ENCODE measurements around the gene NEK1. TPM values are rescaled to one million over a fixed set of nuclear protein-coding genes. Genes with fewer than 3 reads are reported as not detected.
A peak's percentile ranks its signal among the peaks of the same experiment; 100 is the strongest.

The NEK1 gene
- total and polyA plus RNA-seq, 2 of the 8 experiments (the other 6 are each of a cell fraction or from before 2014, with no cell fraction given), result 3.9 to 11.7 TPM

DNA sequence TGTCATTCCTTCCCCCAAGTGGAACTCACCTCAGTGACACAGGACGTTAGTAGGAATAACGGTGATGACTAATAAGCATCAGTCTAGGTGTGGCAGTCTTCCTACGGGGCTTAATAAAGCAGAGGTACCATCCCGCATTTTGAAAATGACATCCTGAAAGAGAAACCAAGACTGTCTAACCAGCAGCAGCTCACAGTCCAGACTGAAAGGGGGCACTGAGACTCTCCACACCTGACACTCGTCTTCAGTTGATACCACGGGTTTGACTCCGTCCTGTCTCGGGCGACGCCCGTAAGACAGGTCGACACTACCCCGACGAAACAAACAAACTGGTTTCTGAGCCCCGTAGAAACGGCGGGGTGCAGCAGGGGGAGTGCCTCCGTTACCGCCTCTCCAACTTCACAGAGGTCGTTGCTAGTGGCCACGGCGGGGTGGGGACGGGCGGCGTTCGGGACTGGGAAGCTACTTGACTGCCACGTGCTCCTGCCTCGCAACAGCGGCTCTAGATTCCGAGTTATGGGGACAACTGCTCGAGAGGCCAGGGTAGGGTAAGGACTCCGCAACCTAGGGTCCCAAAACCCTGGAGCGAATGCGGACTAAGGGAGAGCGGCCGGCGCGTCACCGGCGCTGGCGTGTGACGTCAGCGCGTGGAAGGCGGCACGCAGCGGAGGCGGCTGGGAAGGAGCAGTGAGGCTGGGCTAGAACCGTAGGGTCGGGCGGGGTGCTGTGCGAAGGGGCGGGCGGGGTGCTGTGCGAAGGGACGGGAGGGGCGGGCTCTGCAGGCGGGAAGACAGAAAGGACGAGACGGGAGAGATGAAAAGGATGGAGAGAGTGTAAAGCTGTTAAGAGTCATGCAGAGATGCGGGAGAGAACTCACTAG is at the start of gene NEK1 (continued):
- TF ChIP-seq, protein P1, sequence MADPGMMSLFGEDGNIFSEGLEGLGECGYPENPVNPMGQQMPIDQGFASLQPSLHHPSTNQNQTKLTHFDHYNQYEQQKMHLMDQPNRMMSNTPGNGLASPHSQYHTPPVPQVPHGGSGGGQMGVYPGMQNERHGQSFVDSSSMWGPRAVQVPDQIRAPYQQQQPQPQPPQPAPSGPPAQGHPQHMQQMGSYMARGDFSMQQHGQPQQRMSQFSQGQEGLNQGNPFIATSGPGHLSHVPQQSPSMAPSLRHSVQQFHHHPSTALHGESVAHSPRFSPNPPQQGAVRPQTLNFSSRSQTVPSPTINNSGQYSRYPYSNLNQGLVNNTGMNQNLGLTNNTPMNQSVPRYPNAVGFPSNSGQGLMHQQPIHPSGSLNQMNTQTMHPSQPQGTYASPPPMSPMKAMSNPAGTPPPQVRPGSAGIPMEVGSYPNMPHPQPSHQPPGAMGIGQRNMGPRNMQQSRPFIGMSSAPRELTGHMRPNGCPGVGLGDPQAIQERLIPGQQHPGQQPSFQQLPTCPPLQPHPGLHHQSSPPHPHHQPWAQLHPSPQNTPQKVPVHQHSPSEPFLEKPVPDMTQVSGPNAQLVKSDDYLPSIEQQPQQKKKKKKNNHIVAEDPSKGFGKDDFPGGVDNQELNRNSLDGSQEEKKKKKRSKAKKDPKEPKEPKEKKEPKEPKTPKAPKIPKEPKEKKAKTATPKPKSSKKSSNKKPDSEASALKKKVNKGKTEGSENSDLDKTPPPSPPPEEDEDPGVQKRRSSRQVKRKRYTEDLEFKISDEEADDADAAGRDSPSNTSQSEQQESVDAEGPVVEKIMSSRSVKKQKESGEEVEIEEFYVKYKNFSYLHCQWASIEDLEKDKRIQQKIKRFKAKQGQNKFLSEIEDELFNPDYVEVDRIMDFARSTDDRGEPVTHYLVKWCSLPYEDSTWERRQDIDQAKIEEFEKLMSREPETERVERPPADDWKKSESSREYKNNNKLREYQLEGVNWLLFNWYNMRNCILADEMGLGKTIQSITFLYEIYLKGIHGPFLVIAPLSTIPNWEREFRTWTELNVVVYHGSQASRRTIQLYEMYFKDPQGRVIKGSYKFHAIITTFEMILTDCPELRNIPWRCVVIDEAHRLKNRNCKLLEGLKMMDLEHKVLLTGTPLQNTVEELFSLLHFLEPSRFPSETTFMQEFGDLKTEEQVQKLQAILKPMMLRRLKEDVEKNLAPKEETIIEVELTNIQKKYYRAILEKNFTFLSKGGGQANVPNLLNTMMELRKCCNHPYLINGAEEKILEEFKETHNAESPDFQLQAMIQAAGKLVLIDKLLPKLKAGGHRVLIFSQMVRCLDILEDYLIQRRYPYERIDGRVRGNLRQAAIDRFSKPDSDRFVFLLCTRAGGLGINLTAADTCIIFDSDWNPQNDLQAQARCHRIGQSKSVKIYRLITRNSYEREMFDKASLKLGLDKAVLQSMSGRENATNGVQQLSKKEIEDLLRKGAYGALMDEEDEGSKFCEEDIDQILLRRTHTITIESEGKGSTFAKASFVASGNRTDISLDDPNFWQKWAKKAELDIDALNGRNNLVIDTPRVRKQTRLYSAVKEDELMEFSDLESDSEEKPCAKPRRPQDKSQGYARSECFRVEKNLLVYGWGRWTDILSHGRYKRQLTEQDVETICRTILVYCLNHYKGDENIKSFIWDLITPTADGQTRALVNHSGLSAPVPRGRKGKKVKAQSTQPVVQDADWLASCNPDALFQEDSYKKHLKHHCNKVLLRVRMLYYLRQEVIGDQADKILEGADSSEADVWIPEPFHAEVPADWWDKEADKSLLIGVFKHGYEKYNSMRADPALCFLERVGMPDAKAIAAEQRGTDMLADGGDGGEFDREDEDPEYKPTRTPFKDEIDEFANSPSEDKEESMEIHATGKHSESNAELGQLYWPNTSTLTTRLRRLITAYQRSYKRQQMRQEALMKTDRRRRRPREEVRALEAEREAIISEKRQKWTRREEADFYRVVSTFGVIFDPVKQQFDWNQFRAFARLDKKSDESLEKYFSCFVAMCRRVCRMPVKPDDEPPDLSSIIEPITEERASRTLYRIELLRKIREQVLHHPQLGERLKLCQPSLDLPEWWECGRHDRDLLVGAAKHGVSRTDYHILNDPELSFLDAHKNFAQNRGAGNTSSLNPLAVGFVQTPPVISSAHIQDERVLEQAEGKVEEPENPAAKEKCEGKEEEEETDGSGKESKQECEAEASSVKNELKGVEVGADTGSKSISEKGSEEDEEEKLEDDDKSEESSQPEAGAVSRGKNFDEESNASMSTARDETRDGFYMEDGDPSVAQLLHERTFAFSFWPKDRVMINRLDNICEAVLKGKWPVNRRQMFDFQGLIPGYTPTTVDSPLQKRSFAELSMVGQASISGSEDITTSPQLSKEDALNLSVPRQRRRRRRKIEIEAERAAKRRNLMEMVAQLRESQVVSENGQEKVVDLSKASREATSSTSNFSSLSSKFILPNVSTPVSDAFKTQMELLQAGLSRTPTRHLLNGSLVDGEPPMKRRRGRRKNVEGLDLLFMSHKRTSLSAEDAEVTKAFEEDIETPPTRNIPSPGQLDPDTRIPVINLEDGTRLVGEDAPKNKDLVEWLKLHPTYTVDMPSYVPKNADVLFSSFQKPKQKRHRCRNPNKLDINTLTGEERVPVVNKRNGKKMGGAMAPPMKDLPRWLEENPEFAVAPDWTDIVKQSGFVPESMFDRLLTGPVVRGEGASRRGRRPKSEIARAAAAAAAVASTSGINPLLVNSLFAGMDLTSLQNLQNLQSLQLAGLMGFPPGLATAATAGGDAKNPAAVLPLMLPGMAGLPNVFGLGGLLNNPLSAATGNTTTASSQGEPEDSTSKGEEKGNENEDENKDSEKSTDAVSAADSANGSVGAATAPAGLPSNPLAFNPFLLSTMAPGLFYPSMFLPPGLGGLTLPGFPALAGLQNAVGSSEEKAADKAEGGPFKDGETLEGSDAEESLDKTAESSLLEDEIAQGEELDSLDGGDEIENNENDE (IDR thresholded peaks at IDR 0.05; ENCODE audit: insufficient replicate concordance, low read length), result no peak
- TF ChIP-seq GABPA (IDR thresholded peaks at IDR 0.05; ENCODE audit: borderline replicate concordance, insufficient read depth, low read length) (no peak), CEBPB (IDR thresholded peaks at IDR 0.05; ENCODE audit: low read depth, low read length) (no peak), POU5F1 (IDR thresholded peaks at IDR 0.05; ENCODE audit: low read depth, low read length) (no peak), YY1 (IDR thresholded peaks at IDR 0.05; ENCODE audit: low read depth, low read length) (no peak), SIX5 (IDR thresholded peaks at IDR 0.05; ENCODE audit: low read depth, low read length) (no peak), CTBP2 (IDR thresholded peaks at IDR 0.05; ENCODE audit: borderline replicate concordance, insufficient read depth, insufficient read length, low read length) (no peak), JUND (IDR thresholded peaks at IDR 0.05; ENCODE audit: low read length) (0 out of 2 replicates have a peak, but pooled peaks have one; percentile 24), PHF8 (conservative IDR thresholded peaks at IDR 0.05; ENCODE audit: low read depth, low read length) (peak; percentile 96), EZH2 (IDR thresholded peaks at IDR 0.05; ENCODE audit: low read depth, low read length, severe bottlenecking) (no peak)
